ENCODE measurements around the gene ODAM. TPM values are rescaled to one million over a fixed set of nuclear protein-coding genes. Genes with fewer than 3 reads are reported as not detected.

Gene ODAM
- total RNA-seq (21.1 and 24.6 TPM in 2 replicates), polyA plus RNA-seq (56.4 and 64.5 TPM in 2 replicates)

GRCh38 chr4:70195425-70195824 lies at the start of gene ODAM:
ODAM (plus strand) TSS chr4:70195725; CDS start chr4:70196544, 819 bp downstream.
- Histone ChIP-seq H3K27ac (peak within 1 kb of the TSS; percentile 77), H3K36me3 (no peaks in the 10 kb centered on the region), H3K27me3 (no peaks in the 10 kb centered on the region), H3K4me1 (ENCODE audit: low read depth) (peaks cover 57% of the 10 kb centered on the region), H3K9me3 (ENCODE audit: low read depth) (no peaks in the 10 kb centered on the region), H3K4me3 (no peak within 1 kb of the TSS)
- DNase-seq (ENCODE audit: low read depth in 1 of 2, low spot score in 1 of 2), result no peak
- no peak for TF ChIP-seq CTCF (IDR thresholded peaks at IDR 0.05; ENCODE audit: low read depth, low read length)

- Histone ChIP-seq H3K27me3 (no peaks in the 10 kb centered on the region), H3K9me3 (ENCODE audit: low read depth) (no peaks in the 10 kb centered on the region), H3K4me3 (no peak overlapping the region), H3K36me3 (no peaks in the 10 kb centered on the region), H3K4me1 (ENCODE audit: low read depth) (peaks cover 6% of the 10 kb centered on the region), H3K27ac (no peak overlapping the region)
- no peak for TF ChIP-seq CTCF (IDR thresholded peaks at IDR 0.05; ENCODE audit: low read depth, low read length)
- DNase-seq (ENCODE audit: low read depth in 1 of 2, low spot score in 1 of 2), result no peak
Observed at GRCh38 chr4:70151271-70151670, 44.3 kb upstream of the ODAM start.

DNA sequence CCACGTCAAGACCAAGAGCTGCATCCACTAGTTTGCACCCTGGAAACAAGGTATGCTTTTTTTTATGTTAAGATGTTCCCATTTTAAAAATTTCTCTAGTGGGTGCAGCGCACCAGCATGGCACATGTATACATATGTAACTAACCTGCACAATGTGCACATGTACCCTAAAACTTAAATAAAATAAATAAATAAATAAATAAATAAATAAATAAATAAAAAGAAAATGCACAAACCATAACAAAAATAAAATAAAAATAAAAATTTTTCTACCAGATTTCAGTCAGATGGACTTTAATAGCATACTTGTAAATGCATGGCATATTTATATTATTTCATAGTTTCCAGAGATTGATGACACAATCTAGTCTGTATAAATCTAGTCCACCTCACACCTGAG lies 43.4 kb upstream of the ODAM start:
- Histone ChIP-seq H3K4me3 (no peak overlapping the region), H3K27me3 (no peaks in the 10 kb centered on the region), H3K4me1 (ENCODE audit: low read depth) (peaks cover 6% of the 10 kb centered on the region), H3K36me3 (no peaks in the 10 kb centered on the region), H3K9me3 (ENCODE audit: low read depth) (no peaks in the 10 kb centered on the region), H3K27ac (no peak overlapping the region)
- no peak for TF ChIP-seq CTCF (IDR thresholded peaks at IDR 0.05; ENCODE audit: low read depth, low read length)
- DNase-seq (ENCODE audit: low read depth in 1 of 2, low spot score in 1 of 2), result no peak

DNA sequence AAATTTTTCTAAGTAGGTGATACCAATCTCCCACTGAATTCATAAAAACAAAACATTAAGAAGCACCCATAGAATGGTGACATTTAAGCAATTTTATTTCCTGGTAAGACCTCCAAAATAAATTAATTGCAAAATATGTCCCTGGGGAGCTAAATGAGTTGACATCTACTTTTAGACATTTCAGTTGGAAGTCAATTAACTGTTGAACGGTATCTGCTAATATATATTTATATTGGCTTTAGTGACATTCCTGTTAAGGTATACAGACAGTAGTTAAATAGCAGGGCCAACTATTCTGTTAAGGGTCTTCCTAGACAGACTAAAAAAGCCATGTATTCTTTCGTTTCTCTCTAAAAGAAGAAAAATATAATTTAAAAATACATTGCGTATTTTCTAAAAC lies 41.6 kb upstream of the ODAM start, which contains the start of gene PRR27:
Gene PRR27, plus strand, starts transcription at position 301 of the 400 bp plus-strand sequence. CDS start 139 bp downstream, outside the sequence.
- Histone ChIP-seq H3K27ac (no peak within 1 kb of the TSS), H3K27me3 (no peaks in the 10 kb centered on the region), H3K4me1 (ENCODE audit: low read depth) (peaks cover 3% of the 10 kb centered on the region), H3K36me3 (no peaks in the 10 kb centered on the region), H3K9me3 (ENCODE audit: low read depth) (no peaks in the 10 kb centered on the region), H3K4me3 (no peak within 1 kb of the TSS)
- no peak for TF ChIP-seq CTCF (IDR thresholded peaks at IDR 0.05; ENCODE audit: low read depth, low read length)
- DNase-seq (ENCODE audit: low read depth in 1 of 2, low spot score in 1 of 2), result no peak

- no peaks in the 10 kb centered on the region for H3K9me3 ChIP-seq (ENCODE audit: low read depth)
- no peaks in the 10 kb centered on the region for H3K4me1 ChIP-seq (ENCODE audit: low read depth)
Observed at GRCh38 chr4:70158576-70158975, 36.9 kb upstream of the ODAM start.

More at GRCh38 chr4:70158576-70158975, 36.9 kb upstream of the ODAM start:
- no peak for DNase-seq (ENCODE audit: low read depth in 1 of 2, low spot score in 1 of 2)
- H3K27ac ChIP-seq, result no peak overlapping the region
- no peaks in the 10 kb centered on the region for H3K36me3 ChIP-seq
- no peaks in the 10 kb centered on the region for H3K27me3 ChIP-seq
- TF ChIP-seq CTCF (IDR thresholded peaks at IDR 0.05; ENCODE audit: low read depth, low read length), result no peak
- no peak overlapping the region for H3K4me3 ChIP-seq

Data from cardiac muscle cell (in vitro differentiated cells and primary cell).